ENCODE measurements around the gene HTRA1. TPM values are rescaled to one million over a fixed set of nuclear protein-coding genes. Genes with fewer than 3 reads are reported as not detected.

The HTRA1 gene
- total RNA-seq, 6 experiments from 2014 or later: 55.0 to 67.2 (median 61.9) TPM

DNA sequence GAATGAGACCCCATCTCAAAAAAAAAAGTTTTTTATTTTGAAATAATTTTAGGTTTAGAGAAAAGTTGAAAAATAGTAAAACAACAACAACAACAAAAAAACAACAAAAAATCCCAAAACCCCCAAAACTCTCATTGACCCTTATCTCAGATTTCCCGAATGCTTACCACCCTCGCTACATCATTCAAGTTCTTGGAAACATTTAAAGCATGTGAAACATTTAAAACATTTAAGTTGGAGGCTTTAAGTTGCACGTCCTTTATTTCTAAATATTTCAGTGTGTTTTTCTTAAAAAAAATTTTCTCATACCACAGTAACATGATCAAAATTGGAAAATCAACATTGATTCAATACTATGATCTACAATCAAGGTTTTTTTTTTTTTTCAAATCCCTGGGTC lies 7.3 kb upstream of the HTRA1 start:
- no peak overlapping the region for H3K27ac Mint-ChIP-seq
- no peaks in the 10 kb centered on the region for H3K9me3 Mint-ChIP-seq
- no peak overlapping the region for H3K4me3 Mint-ChIP-seq
- H3K36me3 Mint-ChIP-seq (ENCODE audit: low read depth): no peaks in the 10 kb centered on the region
- no peak for DNase-seq
- peaks cover 23% of the 10 kb centered on the region for H3K27me3 Mint-ChIP-seq (ENCODE audit: insufficient read depth)
- TF ChIP-seq, protein P1, sequence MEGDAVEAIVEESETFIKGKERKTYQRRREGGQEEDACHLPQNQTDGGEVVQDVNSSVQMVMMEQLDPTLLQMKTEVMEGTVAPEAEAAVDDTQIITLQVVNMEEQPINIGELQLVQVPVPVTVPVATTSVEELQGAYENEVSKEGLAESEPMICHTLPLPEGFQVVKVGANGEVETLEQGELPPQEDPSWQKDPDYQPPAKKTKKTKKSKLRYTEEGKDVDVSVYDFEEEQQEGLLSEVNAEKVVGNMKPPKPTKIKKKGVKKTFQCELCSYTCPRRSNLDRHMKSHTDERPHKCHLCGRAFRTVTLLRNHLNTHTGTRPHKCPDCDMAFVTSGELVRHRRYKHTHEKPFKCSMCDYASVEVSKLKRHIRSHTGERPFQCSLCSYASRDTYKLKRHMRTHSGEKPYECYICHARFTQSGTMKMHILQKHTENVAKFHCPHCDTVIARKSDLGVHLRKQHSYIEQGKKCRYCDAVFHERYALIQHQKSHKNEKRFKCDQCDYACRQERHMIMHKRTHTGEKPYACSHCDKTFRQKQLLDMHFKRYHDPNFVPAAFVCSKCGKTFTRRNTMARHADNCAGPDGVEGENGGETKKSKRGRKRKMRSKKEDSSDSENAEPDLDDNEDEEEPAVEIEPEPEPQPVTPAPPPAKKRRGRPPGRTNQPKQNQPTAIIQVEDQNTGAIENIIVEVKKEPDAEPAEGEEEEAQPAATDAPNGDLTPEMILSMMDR (IDR thresholded peaks at IDR 0.05): no peak
- H3K4me1 Mint-ChIP-seq (ENCODE audit: low read depth): peaks cover 7% of the 10 kb centered on the region; the same call in 1 of the 2 replicates

DNA sequence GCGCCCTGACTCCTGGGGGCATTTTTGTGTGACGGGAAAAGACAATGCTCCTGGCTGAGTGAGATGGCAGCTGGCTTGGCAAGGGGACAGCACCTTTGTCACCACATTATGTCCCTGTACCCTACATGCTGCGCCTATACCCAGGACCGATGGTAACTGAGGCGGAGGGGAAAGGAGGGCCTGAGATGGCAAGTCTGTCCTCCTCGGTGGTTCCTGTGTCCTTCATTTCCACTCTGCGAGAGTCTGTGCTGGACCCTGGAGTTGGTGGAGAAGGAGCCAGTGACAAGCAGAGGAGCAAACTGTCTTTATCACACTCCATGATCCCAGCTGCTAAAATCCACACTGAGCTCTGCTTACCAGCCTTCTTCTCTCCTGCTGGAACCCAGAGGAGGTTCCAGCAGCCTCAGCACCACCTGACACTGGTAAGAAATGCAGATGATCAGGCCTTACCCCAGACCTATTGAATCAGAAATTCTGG lies 6.7 kb upstream of the HTRA1 start, which contains the start of gene ARMS2:
Gene ARMS2, plus strand, starts transcription at position 51 of the 478 bp plus-strand sequence. Its CDS starts 75 bp downstream, at position 126.
- Mint-ChIP-seq H3K27me3 (ENCODE audit: insufficient read depth) (peaks cover 28% of the 10 kb centered on the region), H3K4me1 (ENCODE audit: low read depth) (peaks cover 8% of the 10 kb centered on the region; the same call in 1 of the 2 replicates), H3K9me3 (no peaks in the 10 kb centered on the region), H3K36me3 (ENCODE audit: low read depth) (no peaks in the 10 kb centered on the region), H3K4me3 (no peak within 1 kb of the TSS), H3K27ac (no peak within 1 kb of the TSS)
- no peak for DNase-seq
- TF ChIP-seq, protein P1 (IDR thresholded peaks at IDR 0.05): no peak

DNA sequence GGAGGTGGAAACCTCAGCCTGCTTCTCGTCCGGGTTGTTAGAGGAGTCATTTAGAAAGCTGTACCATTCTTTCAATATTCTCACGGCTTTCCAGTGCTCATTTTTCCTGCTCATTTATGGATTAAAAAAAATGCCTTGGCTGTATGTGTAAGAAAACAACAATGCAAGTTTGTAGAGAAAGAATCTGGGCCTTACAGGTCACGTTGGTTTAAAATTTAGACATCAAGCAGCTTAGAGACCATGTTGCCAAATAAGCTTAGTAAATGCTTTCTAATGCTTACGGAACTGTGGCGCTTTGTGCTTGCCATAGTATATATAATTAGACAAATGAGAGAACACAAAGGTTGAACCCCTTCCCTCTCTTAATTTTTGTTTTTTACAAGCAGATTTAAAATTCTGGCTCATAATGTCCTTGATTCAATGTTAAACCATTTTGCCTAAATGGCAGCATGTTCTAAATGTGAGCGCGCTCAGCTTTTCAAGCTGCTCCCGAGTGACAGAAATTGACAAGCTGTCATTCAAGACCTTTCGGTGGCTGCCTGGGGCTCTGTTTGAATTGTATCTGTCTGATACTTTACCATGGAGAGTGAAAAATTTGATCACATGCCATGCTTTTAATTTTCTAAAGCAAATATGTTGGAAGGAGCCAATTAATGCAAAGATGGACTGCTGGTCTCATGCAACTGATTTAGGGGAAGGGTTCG lies 5.8 kb upstream of the HTRA1 start:
- TF ChIP-seq, protein P1 (IDR thresholded peaks at IDR 0.05): no peak
- Mint-ChIP-seq H3K4me1 (ENCODE audit: low read depth) (peaks cover 13% of the 10 kb centered on the region; the same call in 1 of the 2 replicates), H3K4me3 (no peak overlapping the region), H3K27ac (no peak overlapping the region), H3K9me3 (no peaks in the 10 kb centered on the region), H3K36me3 (ENCODE audit: low read depth) (no peaks in the 10 kb centered on the region), H3K27me3 (ENCODE audit: insufficient read depth) (peaks cover 30% of the 10 kb centered on the region)
- DNase-seq: no peak

DNA sequence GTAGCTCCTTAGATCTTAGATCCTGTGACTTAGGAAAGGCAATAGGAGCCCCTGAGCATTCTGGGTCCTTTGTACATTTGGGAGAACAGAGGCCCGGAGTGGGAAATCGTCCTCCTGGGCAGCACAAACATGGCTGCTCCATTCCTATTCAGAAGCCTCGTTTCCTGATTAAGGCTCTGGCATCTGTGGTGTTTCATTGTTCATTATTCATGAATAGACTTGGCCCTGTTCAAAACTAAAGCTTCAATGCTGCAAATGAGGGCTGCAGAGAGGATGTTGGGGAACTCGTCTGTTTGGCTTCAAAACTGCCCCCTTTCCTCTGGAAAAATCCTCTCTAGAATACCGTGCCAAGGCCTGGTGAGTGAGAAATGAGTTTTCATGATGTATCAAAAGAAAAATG lies 3.4 kb upstream of the HTRA1 start:
- H3K4me1 Mint-ChIP-seq (ENCODE audit: low read depth): peaks cover 11% of the 10 kb centered on the region
- H3K9me3 Mint-ChIP-seq: no peaks in the 10 kb centered on the region
- no peak for DNase-seq
- TF ChIP-seq, protein P1 (IDR thresholded peaks at IDR 0.05): no peak
- H3K27me3 Mint-ChIP-seq (ENCODE audit: insufficient read depth): peaks cover 37% of the 10 kb centered on the region
- no peak overlapping the region for H3K4me3 Mint-ChIP-seq
- no peak overlapping the region for H3K27ac Mint-ChIP-seq
- no peaks in the 10 kb centered on the region for H3K36me3 Mint-ChIP-seq (ENCODE audit: low read depth)

DNA sequence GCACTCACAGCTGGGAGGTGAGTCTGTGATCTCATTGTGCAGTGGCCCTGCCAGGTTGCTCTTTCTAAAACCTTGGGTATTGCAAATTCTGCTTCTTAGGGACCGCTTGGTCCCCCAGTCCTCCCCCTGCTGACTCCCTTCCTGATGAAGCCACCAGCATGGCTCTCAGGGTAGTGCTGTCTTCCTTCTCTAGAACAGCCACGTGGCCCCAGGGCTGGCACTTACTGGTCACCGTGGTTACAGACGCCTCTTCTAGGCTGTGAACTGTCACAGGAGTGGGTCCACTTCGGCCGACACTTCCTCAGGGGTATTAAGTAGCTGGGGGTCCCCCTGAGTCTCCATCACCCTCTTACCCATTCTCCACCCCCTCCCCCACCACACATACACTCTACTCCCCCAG lies 2.7 kb upstream of the HTRA1 start:
- Mint-ChIP-seq H3K27me3 (ENCODE audit: insufficient read depth) (peaks cover 40% of the 10 kb centered on the region), H3K27ac (no peak overlapping the region), H3K9me3 (no peaks in the 10 kb centered on the region), H3K4me3 (no peak overlapping the region), H3K4me1 (ENCODE audit: low read depth) (peaks cover 18% of the 10 kb centered on the region), H3K36me3 (ENCODE audit: low read depth) (no peaks in the 10 kb centered on the region)
- TF ChIP-seq, protein P1 (IDR thresholded peaks at IDR 0.05): no peak
- DNase-seq: no peak
